Fibroblast of villous mesenchyme (primary cell): Measurements from ENCODE around the gene SLX4IP. TPM values are rescaled to one million over a fixed set of nuclear protein-coding genes. Genes with fewer than 3 reads are reported as not detected.

Experiments
- DNase-seq: peaks from one replicate; pipeline ENCODE4 v3.0.0-alpha.2; 2010; ENCODE audit warnings: low read depth
- H3K4me3 ChIP-seq: 2 replicates; pipeline ENCODE4 v1.5.1; 2011; ENCODE audit warnings: low read depth, mild to moderate bottlenecking, low read length
- total RNA-seq: library from RNA; depleted of rRNA; stranded (reverse); fragments of >200 nt; gene quantifications from 2 replicates; pipeline ENCODE4 v1.2.3, GENCODE V29; 2012
- TF ChIP-seq, protein P1 (sequence below): IDR thresholded peaks from 2 replicates; pipeline ENCODE4 v1.5.1; 2012; ENCODE audit warnings: low read depth, mild to moderate bottlenecking, low read length; ENCODE audit not compliant: insufficient read depth

The SLX4IP gene
- total RNA-seq, 1 donor, result 5.6 TPM

GRCh38 chr20:10513931-10514575 is 78.9 kb downstream of the SLX4IP start:
- TF ChIP-seq, protein P1, sequence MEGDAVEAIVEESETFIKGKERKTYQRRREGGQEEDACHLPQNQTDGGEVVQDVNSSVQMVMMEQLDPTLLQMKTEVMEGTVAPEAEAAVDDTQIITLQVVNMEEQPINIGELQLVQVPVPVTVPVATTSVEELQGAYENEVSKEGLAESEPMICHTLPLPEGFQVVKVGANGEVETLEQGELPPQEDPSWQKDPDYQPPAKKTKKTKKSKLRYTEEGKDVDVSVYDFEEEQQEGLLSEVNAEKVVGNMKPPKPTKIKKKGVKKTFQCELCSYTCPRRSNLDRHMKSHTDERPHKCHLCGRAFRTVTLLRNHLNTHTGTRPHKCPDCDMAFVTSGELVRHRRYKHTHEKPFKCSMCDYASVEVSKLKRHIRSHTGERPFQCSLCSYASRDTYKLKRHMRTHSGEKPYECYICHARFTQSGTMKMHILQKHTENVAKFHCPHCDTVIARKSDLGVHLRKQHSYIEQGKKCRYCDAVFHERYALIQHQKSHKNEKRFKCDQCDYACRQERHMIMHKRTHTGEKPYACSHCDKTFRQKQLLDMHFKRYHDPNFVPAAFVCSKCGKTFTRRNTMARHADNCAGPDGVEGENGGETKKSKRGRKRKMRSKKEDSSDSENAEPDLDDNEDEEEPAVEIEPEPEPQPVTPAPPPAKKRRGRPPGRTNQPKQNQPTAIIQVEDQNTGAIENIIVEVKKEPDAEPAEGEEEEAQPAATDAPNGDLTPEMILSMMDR, result no peak
- H3K4me3 ChIP-seq, result no peak overlapping the region
- DNase-seq, result peak; percentile 52

DNA sequence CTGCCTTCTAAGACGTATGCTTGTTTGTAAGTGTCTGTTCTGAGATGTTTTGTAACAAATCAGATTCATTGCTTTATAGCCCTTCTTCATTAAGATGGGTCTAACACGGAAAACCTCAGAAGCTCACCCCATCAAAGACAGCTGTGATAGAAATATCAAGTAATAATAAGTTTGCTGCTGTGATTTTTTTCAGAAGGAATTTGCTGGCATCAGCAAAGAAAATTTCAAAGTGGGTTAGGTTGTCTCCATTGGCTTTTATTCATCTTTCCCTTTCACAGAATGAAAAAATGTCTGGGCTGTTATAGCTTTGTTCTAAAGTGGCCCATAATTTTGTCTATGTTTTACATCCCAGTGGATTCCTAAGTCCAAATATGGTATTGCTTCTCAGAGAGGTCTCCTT is 81.4 kb downstream of the SLX4IP start:
- H3K4me3 ChIP-seq, result no peak overlapping the region
- TF ChIP-seq, protein P1, result no peak
- no peak for DNase-seq

DNA sequence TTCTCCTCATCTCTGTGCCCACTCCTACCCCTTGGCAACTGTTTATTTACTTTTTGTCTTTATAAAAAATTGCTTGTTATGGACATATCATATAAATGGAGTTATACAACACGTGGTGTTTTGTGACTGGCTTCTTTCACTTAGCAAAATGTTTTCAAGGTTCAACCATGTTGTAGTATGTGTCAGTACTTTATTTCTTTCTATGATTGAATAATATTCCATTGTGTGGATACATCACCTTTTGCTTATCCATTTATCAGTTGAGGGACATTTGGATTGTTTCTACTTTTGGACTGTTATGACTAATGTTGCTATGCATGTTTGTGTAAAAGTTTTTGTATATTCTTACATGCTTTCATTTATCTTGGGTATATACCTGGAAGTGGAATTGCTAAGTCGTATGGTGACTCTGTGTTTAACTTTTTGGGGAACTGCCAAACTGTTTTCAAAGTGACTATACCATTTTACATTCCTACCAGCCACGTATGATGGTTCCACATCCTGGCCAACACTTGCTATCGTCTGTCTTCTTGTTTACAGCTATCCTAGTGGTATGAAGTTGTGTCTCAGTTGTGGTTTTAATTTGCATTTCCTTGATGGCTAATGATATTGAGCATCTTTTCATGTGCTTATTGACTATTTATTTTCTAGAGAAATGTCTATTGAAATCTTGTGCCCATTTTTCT is 84.4 kb downstream of the SLX4IP start:
- TF ChIP-seq, protein P1, result no peak
- DNase-seq, result no peak
- H3K4me3 ChIP-seq, result no peak overlapping the region

GRCh38 chr20:10520528-10520927 is 85.4 kb downstream of the SLX4IP start:
- no peak for DNase-seq
- no peak overlapping the region for H3K4me3 ChIP-seq

DNA sequence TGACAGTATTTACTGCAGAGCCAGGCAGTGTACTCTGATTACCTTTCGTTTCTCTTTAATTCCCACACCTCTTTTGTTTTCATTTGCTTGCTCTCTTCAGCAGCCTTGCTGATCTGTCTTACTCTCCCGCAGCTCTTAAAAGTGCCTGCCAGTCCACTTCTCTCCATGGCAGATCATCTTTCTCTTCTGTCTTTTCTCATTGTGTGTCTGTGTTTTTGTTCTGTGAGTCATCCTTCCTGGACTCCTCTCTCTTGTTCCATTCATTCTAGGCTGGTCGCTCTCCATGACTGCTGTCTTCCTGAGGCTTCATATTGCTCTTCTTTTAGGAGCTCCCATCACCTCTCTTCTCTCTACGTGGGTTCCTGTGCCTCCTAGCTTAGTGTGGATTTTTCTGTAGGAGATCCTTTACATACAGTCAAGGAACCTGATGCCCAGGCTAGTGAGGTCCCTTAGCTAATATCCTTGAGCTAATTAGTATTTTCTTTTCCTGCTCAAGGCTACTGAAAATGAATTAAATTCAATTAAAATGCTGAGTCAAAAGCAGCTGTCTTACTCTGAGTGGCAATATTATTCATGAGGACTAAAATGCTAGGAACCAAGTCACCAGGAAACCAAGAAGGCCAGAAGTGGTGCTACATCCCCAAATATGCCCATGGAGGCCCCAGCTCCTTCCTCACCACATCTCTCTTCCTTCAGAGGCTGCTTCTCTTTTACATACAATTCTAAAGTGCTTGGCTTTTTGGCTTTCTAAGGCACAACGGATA is 86.1 kb downstream of the SLX4IP start:
- DNase-seq, result peak; percentile 77
- TF ChIP-seq, protein P1, result no peak
- no peak overlapping the region for H3K4me3 ChIP-seq

More at GRCh38 chr20:10520528-10520927, 85.4 kb downstream of the SLX4IP start:
- TF ChIP-seq, protein P1, result no peak

DNA sequence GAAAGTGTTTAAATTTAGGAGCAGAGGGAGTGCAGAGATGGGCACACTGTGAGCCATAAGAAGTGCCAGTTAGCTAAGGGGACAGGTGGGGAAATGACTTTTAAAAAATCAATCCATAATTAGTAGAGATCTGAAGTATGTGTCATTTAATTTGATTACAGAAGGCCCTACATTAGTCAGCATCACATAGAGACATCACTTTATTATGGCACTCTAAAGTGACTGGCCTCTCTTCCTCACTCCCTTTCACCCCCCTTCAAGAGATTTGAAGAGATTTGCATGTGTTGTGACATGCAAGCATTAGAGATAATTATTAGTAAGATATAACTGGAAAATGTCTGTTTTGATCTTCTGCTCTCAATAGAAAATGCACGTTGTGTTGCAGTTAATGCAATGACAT is 86.7 kb downstream of the SLX4IP start:
- TF ChIP-seq, protein P1, result no peak
- no peak for DNase-seq
- H3K4me3 ChIP-seq, result no peak overlapping the region
